SW 1271 (cell line): ENCODE results near the gene CCDC182.

Experiments used
- DNase-seq, 2 experiments: peaks; one replicate each; lab custom pipeline; 2025; lab: John Stamatoyannopoulos, UW

CCDC182 gene

GRCh38 chr17:57726838-57727237, 18.3 kb downstream of the CCDC182 start:
- no peak for DNase-seq

DNA sequence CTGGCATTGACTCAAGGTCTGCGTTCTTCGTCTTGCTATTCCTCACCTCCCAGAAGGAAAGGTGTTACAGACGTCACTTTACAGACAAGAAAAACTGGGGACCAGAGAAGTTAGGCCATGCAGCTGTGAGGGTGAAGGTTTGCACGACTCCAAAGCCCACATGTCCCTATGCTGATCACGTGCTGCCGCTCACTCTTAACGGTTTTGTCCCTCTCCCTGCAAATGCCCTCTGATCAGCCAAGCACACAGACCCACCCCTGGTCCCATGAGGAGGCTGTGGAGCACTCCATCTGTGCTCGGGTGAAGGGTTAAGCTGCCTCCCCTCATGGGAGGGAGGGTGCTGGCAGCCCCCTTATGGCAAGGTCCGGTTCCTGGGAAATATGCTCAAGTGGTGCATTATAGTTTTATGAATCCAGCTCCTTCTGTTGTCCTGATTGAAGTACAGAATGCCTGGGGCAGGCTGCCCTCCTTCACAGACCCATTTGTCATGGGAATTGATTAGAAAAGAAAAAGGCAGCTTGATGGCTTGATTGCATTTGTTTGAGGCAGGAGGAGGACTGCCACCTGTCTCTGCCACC, 18.8 kb downstream of the CCDC182 start:
- no peak for DNase-seq

DNA sequence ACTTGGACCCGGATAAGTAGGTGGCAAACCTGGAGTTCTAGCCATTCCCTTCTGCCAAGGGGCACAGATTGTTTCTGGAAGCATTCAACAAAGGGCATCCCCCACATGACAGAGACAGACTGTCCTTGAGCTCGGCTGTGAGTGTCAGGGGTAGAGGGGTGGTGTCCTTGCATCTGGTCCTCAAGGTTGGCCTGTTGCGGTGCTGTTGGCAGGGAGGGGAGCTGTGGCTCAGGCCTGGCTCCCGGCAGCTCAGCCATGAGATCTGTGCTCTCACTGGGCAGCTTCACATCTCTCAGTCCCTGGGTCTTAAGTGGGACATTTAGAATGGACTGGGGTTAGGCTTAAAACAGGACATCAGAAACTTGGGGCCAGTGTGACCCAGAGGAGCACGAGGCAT, 20.4 kb downstream of the CCDC182 start:
- DNase-seq, result no peak

DNA sequence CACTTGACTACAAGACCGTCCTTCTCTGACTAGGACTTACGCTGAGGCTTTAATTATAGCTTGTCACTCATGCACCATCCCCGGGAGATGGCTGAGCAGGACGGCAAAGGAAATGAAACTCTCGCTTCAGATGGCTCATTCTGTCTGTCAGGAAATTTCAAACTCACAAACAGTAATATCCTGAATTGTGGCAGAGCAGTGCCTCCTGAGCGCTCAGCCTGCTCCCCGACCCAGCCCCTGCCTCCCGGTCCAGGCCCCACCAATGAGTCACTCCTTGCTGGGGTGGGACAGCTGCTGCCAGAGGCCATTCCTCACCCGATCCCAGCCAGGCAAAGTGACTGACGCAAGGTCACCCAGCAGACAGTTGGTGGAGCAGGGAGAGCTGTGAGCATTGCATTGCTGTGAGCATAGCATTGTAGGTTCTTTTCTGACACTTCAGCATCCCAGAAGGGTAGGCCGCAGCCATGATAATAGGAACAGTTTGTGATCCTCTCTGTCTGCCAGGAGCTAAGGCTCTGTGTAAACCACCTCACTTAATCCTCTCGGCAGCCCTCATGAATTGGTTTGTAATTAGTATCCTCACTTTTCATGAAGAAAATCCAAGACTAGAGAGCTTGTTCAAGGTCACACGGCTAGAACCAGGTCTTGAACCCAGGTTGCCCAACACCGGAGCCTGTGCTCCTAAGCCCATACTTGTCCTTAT, 20.9 kb downstream of the CCDC182 start:
- no peak for DNase-seq

DNA sequence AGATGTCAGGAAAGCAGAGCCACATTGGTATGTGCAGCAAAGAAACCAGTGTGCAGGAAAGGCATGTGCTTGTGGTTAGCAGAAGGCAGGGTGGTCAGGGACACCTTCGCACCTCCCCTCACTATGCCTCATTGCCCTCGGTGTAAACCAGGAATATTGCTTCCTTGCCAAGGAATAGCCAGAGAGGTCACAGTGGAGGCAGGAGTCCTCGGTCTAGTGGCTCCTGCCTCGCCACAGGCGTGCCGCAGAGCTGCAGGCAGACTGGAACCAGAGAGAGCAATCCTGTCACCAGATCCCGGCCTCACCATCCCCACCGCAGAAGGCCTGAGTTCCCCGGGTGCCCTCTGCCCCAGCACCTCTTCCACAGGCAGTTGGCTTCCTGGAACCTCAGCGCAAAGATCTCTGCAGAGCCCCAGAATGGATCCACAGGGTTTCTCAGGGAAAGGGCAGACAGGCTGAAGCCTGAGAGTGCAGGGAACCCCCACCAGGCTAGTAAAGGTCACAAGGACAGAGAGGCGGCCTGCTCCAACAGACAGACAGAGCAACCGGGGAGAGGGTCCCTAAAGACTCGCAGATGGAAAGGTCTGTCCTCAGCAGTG, 21.6 kb downstream of the CCDC182 start:
- DNase-seq, result no peak

DNA sequence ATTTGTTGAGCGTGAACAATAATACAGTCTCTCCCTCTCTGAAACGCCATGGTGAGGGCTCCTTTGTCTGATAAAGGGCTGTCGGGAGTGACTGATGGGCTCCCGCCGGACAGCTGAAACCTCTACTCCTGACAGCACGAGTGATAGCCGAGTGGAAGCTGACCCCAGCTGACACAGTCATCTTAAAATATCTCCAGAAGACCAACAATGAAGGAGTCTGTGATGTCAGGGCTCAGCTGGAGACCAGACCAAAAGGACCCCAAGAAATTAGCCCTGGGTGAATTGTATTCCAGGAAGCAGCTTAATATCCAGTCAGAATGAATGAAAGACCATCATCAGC, 22.4 kb downstream of the CCDC182 start:
- DNase-seq, result no peak

DNA sequence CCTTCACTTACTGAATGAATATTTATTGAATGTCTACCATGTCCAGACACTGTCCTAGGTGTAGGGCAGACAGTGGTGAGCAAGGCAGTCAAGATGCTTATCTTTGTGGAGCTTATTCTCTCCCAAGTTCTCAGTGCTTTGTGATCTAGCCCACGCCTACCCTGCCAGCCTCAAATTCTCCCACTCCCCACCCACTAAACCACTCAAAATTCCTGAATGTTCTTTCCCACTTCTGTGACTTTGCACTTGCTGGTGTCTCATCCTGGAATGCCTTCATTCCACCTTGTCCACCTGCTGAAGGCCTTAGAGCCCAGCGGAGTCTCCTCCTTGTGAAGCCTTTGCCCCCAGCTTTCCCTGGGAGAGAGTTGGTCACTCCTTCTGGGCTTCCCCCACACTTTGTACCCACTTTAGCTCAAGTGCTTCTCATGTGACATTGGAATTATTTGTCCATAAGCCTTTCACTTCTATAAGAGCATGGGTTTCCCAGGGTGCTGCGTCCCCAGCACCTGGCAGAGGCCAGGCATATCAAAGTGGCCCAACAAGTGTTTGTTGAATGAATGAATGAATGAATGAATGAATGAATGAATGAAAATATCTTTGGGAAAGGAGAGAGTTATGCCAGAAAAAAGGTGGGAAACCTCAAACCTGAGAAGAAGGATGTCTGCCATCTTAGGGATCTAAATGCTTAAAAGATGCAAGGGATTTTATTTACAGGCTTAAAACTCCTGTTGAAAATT, 23.0 kb downstream of the CCDC182 start:
- no peak for DNase-seq

DNA sequence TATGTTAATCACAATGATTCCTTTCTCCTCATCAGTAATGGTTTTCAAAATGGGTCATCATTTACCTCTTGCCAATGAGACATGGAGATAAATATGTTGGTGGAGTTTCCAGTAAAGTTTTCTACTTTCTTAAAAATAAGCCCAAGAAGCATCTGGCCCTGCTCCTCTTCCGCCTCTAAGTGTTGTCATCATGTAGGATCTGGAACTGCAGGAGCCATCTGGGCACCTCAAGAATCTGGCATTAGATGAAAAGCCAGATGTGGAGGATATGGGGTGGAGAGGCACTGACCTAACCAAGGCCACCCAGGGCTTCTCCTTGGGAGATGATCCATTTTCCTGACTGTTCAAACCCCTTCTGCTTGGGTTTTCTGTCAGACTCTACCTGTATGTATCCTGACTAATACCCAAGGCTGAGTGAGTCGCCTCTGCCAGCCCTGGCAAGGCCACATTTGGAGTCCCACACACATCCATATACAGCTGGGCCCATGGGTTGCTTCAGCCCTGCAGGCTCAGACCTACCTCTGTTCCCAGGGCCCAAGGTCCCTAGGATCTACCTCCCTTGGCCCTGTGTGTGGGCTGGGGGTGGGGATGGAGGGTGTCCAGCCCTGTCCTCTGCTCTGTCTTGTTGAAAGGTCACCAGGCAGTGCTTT, 24.6 kb downstream of the CCDC182 start:
- no peak for DNase-seq

DNA sequence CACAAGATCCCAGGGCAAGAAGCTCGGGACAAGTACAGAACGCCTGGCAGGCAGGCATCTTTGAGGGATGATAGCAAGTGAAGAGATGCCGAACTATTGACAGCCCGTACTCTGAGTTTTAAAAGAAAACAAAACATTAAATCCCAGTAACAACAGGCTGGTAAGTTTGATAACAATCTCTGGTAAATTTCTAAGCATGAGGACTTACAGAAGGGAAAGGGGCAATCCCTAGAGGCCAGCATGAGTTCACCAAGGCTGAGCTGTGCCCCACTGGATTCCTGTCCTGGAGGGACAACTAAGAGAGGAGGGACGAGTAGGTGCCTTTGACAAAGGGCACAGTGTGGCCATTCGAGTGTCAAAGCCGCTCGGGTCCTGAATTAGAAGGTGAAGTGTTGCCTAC, 26.2 kb downstream of the CCDC182 start:
- no peak for DNase-seq

- no peak for DNase-seq
Observed at GRCh38 chr17:57715981-57716380, 29.1 kb downstream of the CCDC182 start.

DNA sequence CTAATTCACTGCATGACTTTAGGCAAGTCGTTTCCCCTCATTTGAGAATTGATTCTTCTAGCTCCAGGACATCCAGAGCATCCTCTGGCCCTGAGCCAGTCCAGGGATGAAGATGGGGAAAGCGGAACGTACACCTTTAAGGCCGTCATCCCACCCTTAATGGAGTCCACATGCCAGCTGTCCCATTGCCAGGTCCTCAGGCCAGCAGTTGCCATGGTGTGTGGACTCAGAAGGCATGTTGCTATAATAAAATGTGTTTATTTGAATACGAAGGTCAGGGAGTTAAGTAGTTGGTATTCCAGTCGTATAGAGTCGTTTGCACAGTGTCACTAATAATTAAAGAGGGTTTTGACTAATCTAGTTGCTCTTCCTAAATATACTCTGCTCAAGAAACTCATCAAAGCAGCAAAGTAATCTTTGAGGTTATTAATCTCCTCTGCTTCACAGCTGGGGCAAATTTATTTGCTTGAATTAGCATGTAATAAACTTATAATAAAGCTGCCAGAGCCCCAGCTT, 30.4 kb downstream of the CCDC182 start:
- DNase-seq, result no peak

DNA sequence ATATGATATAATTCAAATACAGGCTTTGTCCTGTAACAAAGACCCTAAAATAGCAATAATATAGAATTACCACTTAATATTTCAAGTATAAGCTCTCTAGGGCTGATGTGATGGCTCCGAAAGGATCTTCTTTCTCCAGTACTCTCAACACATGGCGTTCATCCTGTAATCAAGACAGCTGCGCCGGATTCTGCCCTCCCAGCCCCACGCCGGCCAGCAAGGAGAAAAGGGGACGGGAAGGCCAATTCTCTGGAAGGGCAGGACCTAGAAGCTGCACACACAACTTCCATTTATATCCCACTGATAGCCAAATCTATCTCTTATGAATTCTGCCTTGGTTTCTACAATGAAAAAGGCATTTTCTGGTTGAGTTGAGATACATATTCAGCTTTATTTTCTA, 32.0 kb downstream of the CCDC182 start:
- DNase-seq, result no peak

DNA sequence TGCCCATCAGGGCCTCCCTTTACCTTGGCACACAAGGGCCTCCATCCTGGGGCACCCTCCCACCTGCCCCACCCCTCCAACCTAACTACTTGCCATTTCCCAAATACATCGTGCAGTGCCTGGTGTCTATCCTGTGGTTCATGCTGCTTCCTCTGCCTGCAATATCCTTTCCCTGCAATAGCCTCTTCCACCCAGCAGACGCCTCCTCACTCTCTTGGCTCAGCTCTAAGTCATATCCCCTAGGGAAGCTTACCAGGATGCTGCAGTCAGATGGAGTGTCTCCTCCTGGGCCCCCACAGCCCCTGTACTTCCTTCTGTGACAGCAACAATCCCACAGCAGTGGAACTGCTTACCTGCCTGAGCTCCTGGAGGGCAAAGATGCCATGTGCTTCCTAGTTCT, 36.7 kb downstream of the CCDC182 start:
- DNase-seq, result no peak

GRCh38 chr17:57707892-57708291, 37.2 kb downstream of the CCDC182 start:
- DNase-seq, result no peak

DNA sequence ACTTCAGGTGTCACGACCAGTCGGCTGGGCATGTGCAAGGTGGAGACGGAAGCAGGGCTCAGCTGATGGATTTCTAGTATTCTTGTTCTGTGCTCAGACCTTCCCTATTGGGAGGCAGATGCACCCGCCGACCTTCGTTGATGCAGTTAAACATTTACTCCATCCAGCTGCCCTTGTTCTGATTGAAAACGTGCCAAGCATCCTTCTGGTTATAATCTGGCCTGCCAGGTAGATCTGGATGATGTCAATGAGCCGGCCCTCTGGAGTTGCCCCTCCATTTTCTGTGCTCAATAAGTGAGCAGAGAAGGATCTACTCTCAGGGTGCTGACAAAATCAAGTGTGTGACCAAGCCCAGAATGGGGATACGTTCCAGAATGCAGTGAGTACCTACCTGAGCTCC, 38.3 kb downstream of the CCDC182 start:
- DNase-seq, result no peak

- DNase-seq, result no peak
Observed at GRCh38 chr17:57705921-57706695, 39.0 kb downstream of the CCDC182 start.

DNA sequence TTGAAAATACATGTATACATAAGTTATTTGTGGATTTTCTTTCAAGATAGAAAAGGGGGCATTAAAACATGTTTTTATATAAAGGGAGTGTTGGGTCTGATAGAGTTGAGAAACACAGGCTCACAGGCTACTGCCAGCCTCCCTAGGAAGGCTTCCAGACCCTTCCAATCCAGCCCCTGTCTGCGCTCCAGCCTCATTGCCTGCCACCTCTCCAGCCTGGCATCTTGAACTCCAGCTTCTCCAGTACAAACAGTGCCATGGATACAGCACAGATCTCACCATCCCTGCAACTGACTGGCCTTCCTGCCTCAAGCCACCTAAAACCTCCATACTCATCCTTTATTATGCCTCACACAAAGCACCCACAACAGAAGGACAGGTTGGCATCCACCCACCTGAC, 40.7 kb downstream of the CCDC182 start:
- no peak for DNase-seq

GRCh38 chr17:57703273-57703672, 41.8 kb downstream of the CCDC182 start:
- DNase-seq, result no peak

DNA sequence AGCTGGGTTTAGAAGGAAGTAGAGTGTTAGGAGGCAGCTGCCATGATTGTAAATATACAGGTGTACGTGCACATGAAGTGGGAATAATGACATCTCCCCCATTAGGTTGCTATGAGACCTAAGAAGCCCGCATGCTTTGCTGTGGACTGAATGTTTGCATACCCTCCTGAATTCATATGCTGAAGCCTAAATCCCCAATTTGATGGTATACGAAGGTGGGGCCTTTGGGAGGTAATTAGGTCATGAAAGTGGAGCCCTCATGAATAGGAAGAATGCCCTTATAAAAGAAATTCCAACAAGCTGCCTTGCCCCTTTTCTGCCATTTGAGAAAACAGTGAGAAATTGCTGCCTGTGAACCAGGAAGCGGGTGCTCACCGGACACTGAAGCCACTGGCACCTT, 44.0 kb downstream of the CCDC182 start:
- DNase-seq, result no peak

GRCh38 chr17:57699751-57700219, 45.3 kb downstream of the CCDC182 start:
- no peak for DNase-seq

DNA sequence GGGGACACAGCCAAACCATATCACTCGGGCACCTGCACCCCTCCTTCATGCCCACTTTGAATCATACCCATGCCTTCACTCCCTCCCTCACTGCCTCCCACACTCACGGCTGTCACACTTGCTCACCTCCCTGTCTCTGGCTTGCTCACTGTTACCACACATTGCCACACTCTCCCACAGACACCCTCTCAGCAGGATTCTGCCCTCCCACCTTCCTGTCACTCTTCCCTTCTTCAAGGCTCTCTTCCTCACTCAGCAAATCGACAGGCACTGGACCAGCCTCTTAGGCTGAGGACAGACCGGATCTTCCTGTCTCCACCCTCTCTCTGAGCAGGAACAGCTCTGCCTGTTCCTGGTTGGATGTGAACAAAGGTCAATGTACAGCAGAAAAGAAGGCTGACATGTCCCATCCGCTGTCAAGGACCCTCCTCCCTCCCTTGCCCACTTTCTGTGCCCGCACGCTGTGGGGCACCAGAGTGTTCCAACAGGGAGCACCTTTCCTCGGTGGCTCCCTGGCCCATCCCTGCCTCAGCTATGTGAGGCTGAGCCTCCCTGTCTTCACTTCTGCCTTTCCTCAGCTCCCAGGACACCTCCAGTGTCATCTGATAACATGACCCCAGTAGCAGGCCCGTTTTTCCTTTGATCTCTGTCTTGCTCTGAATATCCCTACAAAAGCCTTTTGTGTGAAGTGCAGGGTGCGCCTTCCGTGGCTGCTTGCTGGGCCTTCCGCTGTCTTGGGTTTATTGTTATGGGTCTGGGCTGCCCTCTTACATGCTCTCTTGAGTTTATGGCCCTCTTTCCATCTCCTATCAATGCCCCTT, 47.0 kb downstream of the CCDC182 start:
- no peak for DNase-seq
